Keratinocyte (primary cell): ENCODE measurements around the gene PPM1B. TPM values are rescaled to one million over a fixed set of nuclear protein-coding genes. Genes with fewer than 3 reads are reported as not detected.

Source experiments
- DNase-seq: peaks from one replicate; pipeline ENCODE4 v3.0.0-alpha.2; 2011; ENCODE audit warnings: low read depth, missing footprints, low spot score
- FAIRE-seq: peaks from 2 replicates; lab custom pipeline; 2011; peaks lifted over from hg19 to GRCh38; lab: Jason Lieb, UNC
- H2AFZ ChIP-seq: 2 replicates; pipeline ENCODE4 v1.6.0; 2012; ENCODE audit warnings: low read length, control low read depth, inconsistent platforms; ENCODE audit not compliant: control insufficient read depth
- H3K27ac ChIP-seq: 2 replicates; pipeline ENCODE4 v1.5.1; 2011; ENCODE audit warnings: low read length; ENCODE audit not compliant: control insufficient read depth, insufficient read depth
- H3K27me3 ChIP-seq: 3 replicates; pipeline ENCODE4 v1.6.0; 2011; ENCODE audit warnings: low read length; ENCODE audit not compliant: control insufficient read depth, insufficient read depth; ENCODE audit errors: extremely low read depth
- H3K36me3 ChIP-seq, 2 experiments: 2 replicates in 1 of 2; 3 replicates in 1 of 2; pipeline ENCODE4 v1.5.1; 2011; ENCODE audit warnings: low read length in 2 of 2, mild to moderate bottlenecking in 1 of 2; ENCODE audit not compliant: control insufficient read depth in 2 of 2, insufficient read depth in 2 of 2; ENCODE audit errors: extremely low read depth in 1 of 2
- H3K4me1 ChIP-seq: 3 replicates; pipeline ENCODE4 v1.5.1; 2011; ENCODE audit warnings: low read length; ENCODE audit not compliant: control insufficient read depth, insufficient read depth; ENCODE audit errors: extremely low read depth
- H3K4me2 ChIP-seq: 3 replicates; pipeline ENCODE4 v1.6.0; 2011; ENCODE audit warnings: low read depth, low read length; ENCODE audit not compliant: control insufficient read depth, insufficient read depth; ENCODE audit errors: extremely low read depth
- H3K4me3 ChIP-seq, 3 experiments: fragments of 200-600 bp in 1 of 3; sonication (generic) in 1 of 3; 2 replicates in 2 of 3; 3 replicates in 1 of 3; pipeline ENCODE4 v1.5.1; 2011 to 2016; ENCODE audit warnings: low read length in 3 of 3, mild to moderate bottlenecking in 3 of 3, control low read depth in 2 of 3, inconsistent platforms in 1 of 3, low read depth in 1 of 3, mixed read lengths in 1 of 3, mixed run types in 1 of 3, moderate library complexity in 1 of 3; ENCODE audit not compliant: control insufficient read depth in 2 of 3, insufficient read depth in 2 of 3; ENCODE audit errors: extremely low read depth in 1 of 3
- H3K79me2 ChIP-seq: 2 replicates; pipeline ENCODE4 v1.6.0; 2012; ENCODE audit warnings: low read length; ENCODE audit not compliant: control insufficient read depth, insufficient read depth
- H3K9ac ChIP-seq: 3 replicates; pipeline ENCODE4 v1.6.0; 2011; ENCODE audit warnings: low read length; ENCODE audit not compliant: control insufficient read depth, insufficient read depth; ENCODE audit errors: extremely low read depth
- H3K9me1 ChIP-seq: 3 replicates; pipeline ENCODE4 v1.6.0; 2011; ENCODE audit warnings: low read length; ENCODE audit not compliant: control insufficient read depth, insufficient read depth; ENCODE audit errors: extremely low read depth
- H3K9me3 ChIP-seq: 2 replicates; pipeline ENCODE4 v1.5.1; 2012; ENCODE audit warnings: low read depth, low read length; ENCODE audit not compliant: control insufficient read depth
- H4K20me1 ChIP-seq: 3 replicates; pipeline ENCODE4 v1.6.0; 2011; ENCODE audit warnings: low read length; ENCODE audit not compliant: control insufficient read depth, insufficient read depth; ENCODE audit errors: extremely low read depth
- CTCF ChIP-seq, 3 experiments: IDR thresholded peaks in 1 of 3; conservative IDR thresholded peaks in 1 of 3; optimal IDR thresholded peaks in 1 of 3; 2 replicates in 2 of 3; 3 replicates in 1 of 3; pipeline versions ENCODE3 to v1.5.1; 2011; ENCODE audit warnings: low read length in 3 of 3, mild to moderate bottlenecking in 3 of 3, moderate library complexity in 2 of 3, control low read depth in 1 of 3, inconsistent platforms in 1 of 3; ENCODE audit not compliant: insufficient read depth in 2 of 3; ENCODE audit errors: extremely low read depth in 1 of 3
- EZH2 ChIP-seq: IDR thresholded peaks from one replicate; pipeline ENCODE4 v1.6.1; 2012; ENCODE audit warnings: inconsistent platforms, mild to moderate bottlenecking, low read length, moderate library complexity
- dilution Hi-C: fragments of 300-500 bp; cut with MboI; formaldehyde crosslinking; loops from one replicate; pipeline ENCODE4 v1.7.0; 2020; ENCODE audit warnings: low sequenced_read_pairs; ENCODE audit not compliant: extremely low pct_ligation_motif_present
- polyA plus RNA-seq, 5 experiments: library from polyadenylated mRNA; depleted of rRNA in 3 of 5; stranded (reverse) in 3 of 5; stranded (forward) in 1 of 5; unstranded in 1 of 5; fragments of >200 nt; gene quantifications; 1 replicate in 1 of 5; 2 replicates in 3 of 5; 3 replicates in 1 of 5; pipeline versions ENCODE4 v1.2.1 to v1.2.3, GENCODE V29; 2011 to 2012; ENCODE audit warnings: missing spikeins in 2 of 5, low read depth in 1 of 5, low replicate concordance in 1 of 5

The PPM1B gene
- polyA plus RNA-seq, 1 donor (not counting 4 experiments of a cell fraction or from before 2014, with no cell fraction given): 34.5 TPM

- Histone ChIP-seq H3K9me1 (no peaks in the 10 kb centered on the region), H3K9me3 (no peaks in the 10 kb centered on the region), H3K27me3 (no peaks in the 10 kb centered on the region), H3K9ac (no peak overlapping the region), H3K36me3 (no peaks in the 10 kb centered on the region), H3K4me3 (peak overlapping the region in 1 of 3 experiments; percentile 23), H4K20me1 (no peaks in the 10 kb centered on the region), H3K27ac (peak overlapping the region; percentile 51), H2AFZ (no peak overlapping the region), H3K4me2 (peak overlapping the region; percentile 55), H3K4me1 (peaks cover 28% of the 10 kb centered on the region), H3K79me2 (no peaks in the 10 kb centered on the region)
- TF ChIP-seq EZH2 (no peak), CTCF (optimal IDR thresholded peaks at IDR 0.05 in 1 of 3, IDR thresholded peaks at IDR 0.05 in 1 of 3, conservative IDR thresholded peaks at IDR 0.05 in 1 of 3; ENCODE audit: extremely low read depth in 1 of 3, insufficient read depth in 2 of 3, low read length in 3 of 3) (no peak)
- DNase-seq (no peak), FAIRE-seq (no peak)
- dilution Hi-C loops: no loop called here
Measured at GRCh38 chr2:44135771-44136170, 32.9 kb upstream of the PPM1B start.

- Histone ChIP-seq H3K27ac (peak overlapping the region; percentile 51), H3K4me3 (no peak overlapping the region), H3K36me3 (no peaks in the 10 kb centered on the region), H2AFZ (peak overlapping the region; percentile 44), H3K79me2 (no peaks in the 10 kb centered on the region), H3K27me3 (no peaks in the 10 kb centered on the region), H3K9me1 (no peaks in the 10 kb centered on the region), H4K20me1 (no peaks in the 10 kb centered on the region), H3K4me2 (peak overlapping the region; percentile 55), H3K9me3 (no peaks in the 10 kb centered on the region), H3K4me1 (peaks cover 28% of the 10 kb centered on the region), H3K9ac (no peak overlapping the region)
- FAIRE-seq (peak; percentile 95), DNase-seq (no peak)
- dilution Hi-C loops: no loop called here
- TF ChIP-seq EZH2 (no peak), CTCF (optimal IDR thresholded peaks at IDR 0.05 in 1 of 3, IDR thresholded peaks at IDR 0.05 in 1 of 3, conservative IDR thresholded peaks at IDR 0.05 in 1 of 3; ENCODE audit: extremely low read depth in 1 of 3, insufficient read depth in 2 of 3, low read length in 3 of 3) (no peak)
Measured at GRCh38 chr2:44136252-44136651, 32.4 kb upstream of the PPM1B start.
